Measurements from ENCODE around the gene THSD7B.

DNA sequence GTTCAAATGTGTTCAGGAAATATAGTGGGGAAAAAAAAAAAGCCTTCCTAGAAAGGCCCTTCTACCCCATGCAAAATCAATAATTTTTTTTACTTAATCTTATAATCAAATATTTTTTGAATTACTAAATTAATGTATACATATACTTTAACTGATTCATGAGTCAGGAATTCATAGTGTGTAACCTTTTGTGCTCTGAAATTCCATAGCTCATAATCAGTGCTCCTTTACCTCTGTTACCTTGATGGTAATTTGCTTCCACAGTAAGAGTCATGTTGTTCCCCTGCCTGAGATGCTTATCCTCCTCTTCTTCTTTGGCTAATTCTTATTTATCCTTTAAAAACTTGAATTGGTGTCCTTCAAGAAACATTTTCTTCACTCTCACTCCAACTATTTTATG is 414.2 kb downstream of the THSD7B start:
- TF ChIP-seq, protein P1, sequence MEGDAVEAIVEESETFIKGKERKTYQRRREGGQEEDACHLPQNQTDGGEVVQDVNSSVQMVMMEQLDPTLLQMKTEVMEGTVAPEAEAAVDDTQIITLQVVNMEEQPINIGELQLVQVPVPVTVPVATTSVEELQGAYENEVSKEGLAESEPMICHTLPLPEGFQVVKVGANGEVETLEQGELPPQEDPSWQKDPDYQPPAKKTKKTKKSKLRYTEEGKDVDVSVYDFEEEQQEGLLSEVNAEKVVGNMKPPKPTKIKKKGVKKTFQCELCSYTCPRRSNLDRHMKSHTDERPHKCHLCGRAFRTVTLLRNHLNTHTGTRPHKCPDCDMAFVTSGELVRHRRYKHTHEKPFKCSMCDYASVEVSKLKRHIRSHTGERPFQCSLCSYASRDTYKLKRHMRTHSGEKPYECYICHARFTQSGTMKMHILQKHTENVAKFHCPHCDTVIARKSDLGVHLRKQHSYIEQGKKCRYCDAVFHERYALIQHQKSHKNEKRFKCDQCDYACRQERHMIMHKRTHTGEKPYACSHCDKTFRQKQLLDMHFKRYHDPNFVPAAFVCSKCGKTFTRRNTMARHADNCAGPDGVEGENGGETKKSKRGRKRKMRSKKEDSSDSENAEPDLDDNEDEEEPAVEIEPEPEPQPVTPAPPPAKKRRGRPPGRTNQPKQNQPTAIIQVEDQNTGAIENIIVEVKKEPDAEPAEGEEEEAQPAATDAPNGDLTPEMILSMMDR (IDR thresholded peaks at IDR 0.05 in 8 of 11, conservative IDR thresholded peaks at IDR 0.05 in 3 of 11) = no peak
- TF ChIP-seq POLR2A (IDR thresholded peaks at IDR 0.05) = no peak

All from spleen (tissue), 7 donors.